BE2C (cell line): Measurements from ENCODE around the gene LYRM4.

ENCODE experiments used
- DNase-seq: peaks from one replicate; pipeline ENCODE4 v3.0.0-alpha.2; 2020
- H3K27me3 ChIP-seq: fragments of 250-450 bp; sonication (Bioruptor Pico); 2 replicates; pipeline ENCODE4 v1.5.1; 2020; ENCODE audit warnings: mild to moderate bottlenecking
- H3K36me3 ChIP-seq: fragments of 250-450 bp; sonication (Bioruptor Pico); 2 replicates; pipeline ENCODE4 v1.5.1; 2020; ENCODE audit warnings: mild to moderate bottlenecking
- H3K4me1 ChIP-seq: fragments of 250-450 bp; sonication (Bioruptor Pico); 2 replicates; pipeline ENCODE4 v1.5.1; 2020
- H3K4me3 ChIP-seq: 2 replicates; pipeline ENCODE4 v1.5.1; 2011; ENCODE audit warnings: low read depth, low read length
- H3K9me3 ChIP-seq: fragments of 250-450 bp; sonication (Bioruptor Pico); 2 replicates; pipeline ENCODE4 v1.5.1; 2020
- TF ChIP-seq, protein P1 (sequence below): IDR thresholded peaks from 2 replicates; pipeline ENCODE4 v1.5.1; 2012; ENCODE audit warnings: mild to moderate bottlenecking, low read depth, low read length

The LYRM4 gene

GRCh38 chr6:5103250-5103649 is 157.5 kb downstream of the LYRM4 start:
- H3K4me3 ChIP-seq: no peak overlapping the region
- no peaks in the 10 kb centered on the region for H3K4me1 ChIP-seq
- no peak for DNase-seq
- H3K36me3 ChIP-seq: no peaks in the 10 kb centered on the region; the same call in none of the 2 replicates
- TF ChIP-seq, protein P1, sequence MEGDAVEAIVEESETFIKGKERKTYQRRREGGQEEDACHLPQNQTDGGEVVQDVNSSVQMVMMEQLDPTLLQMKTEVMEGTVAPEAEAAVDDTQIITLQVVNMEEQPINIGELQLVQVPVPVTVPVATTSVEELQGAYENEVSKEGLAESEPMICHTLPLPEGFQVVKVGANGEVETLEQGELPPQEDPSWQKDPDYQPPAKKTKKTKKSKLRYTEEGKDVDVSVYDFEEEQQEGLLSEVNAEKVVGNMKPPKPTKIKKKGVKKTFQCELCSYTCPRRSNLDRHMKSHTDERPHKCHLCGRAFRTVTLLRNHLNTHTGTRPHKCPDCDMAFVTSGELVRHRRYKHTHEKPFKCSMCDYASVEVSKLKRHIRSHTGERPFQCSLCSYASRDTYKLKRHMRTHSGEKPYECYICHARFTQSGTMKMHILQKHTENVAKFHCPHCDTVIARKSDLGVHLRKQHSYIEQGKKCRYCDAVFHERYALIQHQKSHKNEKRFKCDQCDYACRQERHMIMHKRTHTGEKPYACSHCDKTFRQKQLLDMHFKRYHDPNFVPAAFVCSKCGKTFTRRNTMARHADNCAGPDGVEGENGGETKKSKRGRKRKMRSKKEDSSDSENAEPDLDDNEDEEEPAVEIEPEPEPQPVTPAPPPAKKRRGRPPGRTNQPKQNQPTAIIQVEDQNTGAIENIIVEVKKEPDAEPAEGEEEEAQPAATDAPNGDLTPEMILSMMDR: no peak
- H3K9me3 ChIP-seq: no peaks in the 10 kb centered on the region
- no peaks in the 10 kb centered on the region for H3K27me3 ChIP-seq

GRCh38 chr6:5102267-5102970 is 158.3 kb downstream of the LYRM4 start:
- Histone ChIP-seq H3K36me3 (no peaks in the 10 kb centered on the region; the same call in none of the 2 replicates), H3K9me3 (no peaks in the 10 kb centered on the region), H3K27me3 (no peaks in the 10 kb centered on the region), H3K4me1 (no peaks in the 10 kb centered on the region), H3K4me3 (no peak overlapping the region)
- no peak for DNase-seq
- TF ChIP-seq, protein P1: no peak

DNA sequence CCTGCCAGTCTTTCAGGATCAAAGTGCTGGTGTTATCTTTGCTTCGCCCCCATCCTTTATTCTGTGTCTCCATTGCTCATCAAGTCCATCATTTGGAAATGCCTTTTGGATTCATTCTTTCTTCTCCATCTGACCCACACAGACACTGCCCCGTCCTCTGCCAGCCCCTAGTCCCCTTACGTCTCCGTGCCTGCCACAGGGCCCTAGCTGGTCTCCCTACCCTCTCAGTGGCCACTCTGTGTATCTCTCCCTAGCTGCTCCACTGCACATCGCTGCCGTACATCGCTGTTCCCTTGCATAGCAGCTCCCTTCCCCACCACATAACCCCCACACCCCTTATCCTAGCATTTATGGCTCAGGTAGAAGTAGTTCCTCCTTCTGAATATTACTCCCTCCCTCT is 159.9 kb downstream of the LYRM4 start:
- H3K4me3 ChIP-seq: no peak overlapping the region
- H3K36me3 ChIP-seq: no peaks in the 10 kb centered on the region
- TF ChIP-seq, protein P1: no peak
- H3K4me1 ChIP-seq: no peaks in the 10 kb centered on the region
- H3K27me3 ChIP-seq: no peaks in the 10 kb centered on the region
- DNase-seq: no peak
- no peaks in the 10 kb centered on the region for H3K9me3 ChIP-seq

GRCh38 chr6:5099537-5099936 is 161.2 kb downstream of the LYRM4 start:
- no peak for DNase-seq
- TF ChIP-seq, protein P1: no peak
- H3K4me1 ChIP-seq: no peaks in the 10 kb centered on the region

GRCh38 chr6:5098501-5099270 is 162.1 kb downstream of the LYRM4 start:
- no peaks in the 10 kb centered on the region for H3K27me3 ChIP-seq
- TF ChIP-seq, protein P1: no peak
- H3K4me3 ChIP-seq: no peak overlapping the region
- no peaks in the 10 kb centered on the region for H3K36me3 ChIP-seq
- no peak for DNase-seq
- H3K9me3 ChIP-seq: no peaks in the 10 kb centered on the region
- H3K4me1 ChIP-seq: no peaks in the 10 kb centered on the region

More at GRCh38 chr6:5099537-5099936, 161.2 kb downstream of the LYRM4 start:
- Histone ChIP-seq H3K36me3 (no peaks in the 10 kb centered on the region), H3K4me3 (no peak overlapping the region), H3K27me3 (no peaks in the 10 kb centered on the region), H3K9me3 (no peaks in the 10 kb centered on the region)

DNA sequence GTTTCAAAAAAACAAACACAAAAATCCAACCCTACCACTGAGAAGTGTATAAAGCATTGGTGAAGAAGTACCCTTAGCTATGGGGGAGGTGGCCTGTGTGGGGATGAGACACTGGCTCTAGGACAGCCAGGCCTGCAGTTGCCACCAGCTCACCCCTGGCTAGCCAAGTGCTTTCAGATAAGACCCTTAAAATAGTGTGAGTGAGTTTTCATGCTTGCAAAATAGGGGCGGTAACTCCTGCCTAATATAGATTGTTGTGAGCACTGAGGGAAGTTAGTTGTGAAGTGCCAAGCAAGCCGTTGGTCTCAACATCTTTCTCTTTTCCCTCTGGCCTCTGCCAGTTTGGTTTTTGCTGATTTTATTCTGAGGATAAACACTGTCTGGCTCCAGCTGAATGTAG is 164.3 kb downstream of the LYRM4 start:
- Histone ChIP-seq H3K27me3 (no peaks in the 10 kb centered on the region), H3K4me3 (no peak overlapping the region), H3K36me3 (no peaks in the 10 kb centered on the region), H3K9me3 (no peaks in the 10 kb centered on the region), H3K4me1 (no peaks in the 10 kb centered on the region)
- no peak for DNase-seq
- TF ChIP-seq, protein P1: no peak
